Subcutaneous adipose tissue (tissue), 4 donors: Measurements from ENCODE around the gene HAPSTR1. TPM values are rescaled to one million over a fixed set of nuclear protein-coding genes. Genes with fewer than 3 reads are reported as not detected.

Experiments used
- CTCF ChIP-seq: fragments of 450-650 bp; IDR thresholded peaks from one replicate; pipeline ENCODE4 v1.5.1; 2016; ENCODE audit warnings: low read depth, mild to moderate bottlenecking, control low read depth, antibody characterized with exemption, moderate library complexity
- total RNA-seq, 4 donors: library from RNA; depleted of rRNA; stranded (reverse); fragments of >200 nt; gene quantifications; one replicate each; pipeline ENCODE4 v1.1.0, GENCODE V29; 2016

The HAPSTR1 gene
- total RNA-seq, 4 donors from 2014 or later: 36.0 to 58.8 (median 47.5) TPM

GRCh38 chr16:9088848-9089247 lies 2.6 kb upstream of the HAPSTR1 start:
- no peak for TF ChIP-seq CTCF

DNA sequence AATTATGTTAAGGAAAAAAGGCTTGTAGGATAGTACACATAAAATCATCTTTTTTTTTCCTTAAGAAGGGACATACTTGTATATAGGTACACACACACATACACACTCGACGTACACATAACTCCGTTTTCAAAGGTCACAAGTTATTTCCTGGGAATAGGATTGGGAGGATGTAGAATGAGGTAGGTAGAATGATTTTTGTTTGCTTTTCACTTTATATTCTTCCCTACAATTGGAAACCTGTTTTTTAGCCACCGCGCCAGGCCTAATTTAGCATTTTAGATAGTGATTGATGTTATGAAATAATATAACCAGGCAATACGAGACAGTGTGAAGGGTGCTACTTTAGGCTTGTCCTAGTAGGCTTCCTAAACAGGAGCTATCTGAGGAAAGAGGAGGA lies 1.8 kb upstream of the HAPSTR1 start:
- TF ChIP-seq CTCF: no peak

GRCh38 chr16:9090101-9090959 lies 1.1 kb upstream of the HAPSTR1 start:
- TF ChIP-seq CTCF: no peak

GRCh38 chr16:9091867-9092281 lies 430 bp downstream of the HAPSTR1 start:
- TF ChIP-seq CTCF: no peak

- TF ChIP-seq CTCF: no peak
These were observed 986 bp downstream of the HAPSTR1 start for GRCh38 chr16:9092282-9092977.

DNA sequence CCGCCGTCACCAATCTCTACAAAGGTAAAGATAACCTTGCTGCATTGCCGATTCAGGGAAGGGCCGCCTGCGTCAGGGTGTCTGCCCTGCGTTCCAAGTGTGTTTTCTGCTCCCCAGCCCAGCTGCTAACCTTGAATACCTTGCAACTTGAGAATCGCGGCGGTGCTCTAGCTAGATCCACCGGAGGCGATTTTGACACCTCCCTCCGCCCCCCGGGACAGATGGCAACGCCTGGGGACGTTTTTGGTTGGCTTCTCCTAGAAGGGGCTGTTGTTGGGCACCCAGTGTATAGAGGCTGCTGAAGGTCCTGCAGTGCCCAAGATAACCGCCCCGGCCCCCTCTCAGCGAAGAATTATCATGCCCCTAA lies 1.5 kb downstream of the HAPSTR1 start:
- TF ChIP-seq CTCF: no peak
